ENCODE data around the gene ANKRD49. TPM values are rescaled to one million over a fixed set of nuclear protein-coding genes. Genes with fewer than 3 reads are reported as not detected.

The ANKRD49 gene
- polyA plus RNA-seq, 4 donors = 14.2 to 33.8 (median 26.7) TPM

DNA sequence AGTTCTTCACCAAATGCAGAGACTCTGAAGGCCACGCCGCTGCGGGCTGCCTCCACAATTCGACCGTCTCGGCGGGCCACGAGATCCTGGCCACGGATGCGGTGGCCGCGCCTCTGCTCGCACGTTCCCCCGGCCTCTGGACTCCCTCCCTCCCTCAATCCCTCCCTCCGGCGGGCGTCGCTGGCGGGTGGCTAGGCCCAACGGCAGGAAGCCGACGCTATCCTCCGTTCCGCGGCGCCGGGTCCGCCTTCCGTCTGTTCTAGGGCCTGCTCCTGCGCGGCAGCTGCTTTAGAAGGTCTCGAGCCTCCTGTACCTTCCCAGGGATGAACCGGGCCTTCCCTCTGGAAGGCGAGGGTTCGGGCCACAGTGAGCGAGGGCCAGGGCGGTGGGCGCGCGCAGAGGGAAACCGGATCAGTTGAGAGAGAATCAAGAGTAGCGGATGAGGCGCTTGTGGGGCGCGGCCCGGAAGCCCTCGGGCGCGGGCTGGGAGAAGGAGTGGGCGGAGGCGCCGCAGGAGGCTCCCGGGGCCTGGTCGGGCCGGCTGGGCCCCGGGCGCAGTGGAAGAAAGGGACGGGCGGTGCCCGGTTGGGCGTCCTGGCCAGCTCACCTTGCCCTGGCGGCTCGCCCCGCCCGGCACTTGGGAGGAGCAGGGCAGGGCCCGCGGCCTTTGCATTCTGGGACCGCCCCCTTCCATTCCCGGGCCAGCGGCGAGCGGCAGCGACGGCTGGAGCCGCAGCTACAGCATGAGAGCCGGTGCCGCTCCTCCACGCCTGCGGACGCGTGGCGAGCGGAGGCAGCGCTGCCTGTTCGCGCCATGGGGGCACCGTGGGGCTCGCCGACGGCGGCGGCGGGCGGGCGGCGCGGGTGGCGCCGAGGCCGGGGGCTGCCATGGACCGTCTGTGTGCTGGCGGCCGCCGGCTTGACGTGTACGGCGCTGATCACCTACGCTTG, 50.2 kb downstream of the ANKRD49 start, which contains the start of gene FUT4:
Gene FUT4 (plus strand): TSS at position 227 of the 951 bp plus-strand sequence. CDS start 213 bp downstream, at position 440.
- DNase-seq (peak; percentile 96 to 97), FAIRE-seq (no peak)
- Histone ChIP-seq H3K27ac (ENCODE audit: low read depth in 1 of 3, low read length in 2 of 3) (peak within 1 kb of the TSS; percentile 92 to 98 (median 98)), H3K4me3 (ENCODE audit: low read depth in 1 of 3, low read length in 3 of 3) (peak within 1 kb of the TSS; percentile 66 to 92 (median 79)), H3K27me3 (ENCODE audit: control insufficient read depth in 3 of 3, insufficient read depth in 3 of 3, low read length in 3 of 3) (no peaks in the 10 kb centered on the region), H3K36me3 (ENCODE audit: control insufficient read depth in 3 of 3, insufficient read depth in 2 of 3, low read depth in 1 of 3, low read length in 3 of 3) (peaks cover 0 to 8% (median 0%) of the 10 kb centered on the region in 3 donors), H3K4me1 (ENCODE audit: control insufficient read depth in 3 of 3, insufficient read depth in 2 of 3, low read depth in 1 of 3, low read length in 2 of 3) (peaks cover 2 to 24% (median 3%) of the 10 kb centered on the region in 3 donors), H3K9me3 (ENCODE audit: control insufficient read depth in 2 of 2, insufficient read depth in 1 of 2, low read depth in 1 of 2, low read length in 1 of 2) (no peaks in the 10 kb centered on the region)
- 0 to 1% (median 0%) methylated on average over 79 to 109 of the region's 109 CpGs for WGBS, 3 donors

DNA sequence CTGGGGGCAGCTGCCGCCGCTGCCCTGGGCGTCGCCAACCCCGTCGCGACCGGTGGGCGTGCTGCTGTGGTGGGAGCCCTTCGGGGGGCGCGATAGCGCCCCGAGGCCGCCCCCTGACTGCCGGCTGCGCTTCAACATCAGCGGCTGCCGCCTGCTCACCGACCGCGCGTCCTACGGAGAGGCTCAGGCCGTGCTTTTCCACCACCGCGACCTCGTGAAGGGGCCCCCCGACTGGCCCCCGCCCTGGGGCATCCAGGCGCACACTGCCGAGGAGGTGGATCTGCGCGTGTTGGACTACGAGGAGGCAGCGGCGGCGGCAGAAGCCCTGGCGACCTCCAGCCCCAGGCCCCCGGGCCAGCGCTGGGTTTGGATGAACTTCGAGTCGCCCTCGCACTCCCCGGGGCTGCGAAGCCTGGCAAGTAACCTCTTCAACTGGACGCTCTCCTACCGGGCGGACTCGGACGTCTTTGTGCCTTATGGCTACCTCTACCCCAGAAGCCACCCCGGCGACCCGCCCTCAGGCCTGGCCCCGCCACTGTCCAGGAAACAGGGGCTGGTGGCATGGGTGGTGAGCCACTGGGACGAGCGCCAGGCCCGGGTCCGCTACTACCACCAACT, 51.0 kb downstream of the ANKRD49 start:
- no peak for FAIRE-seq
- H3K4me3 ChIP-seq (ENCODE audit: low read depth in 1 of 3, low read length in 3 of 3) = peak overlapping the region; percentile 66 to 92 (median 79)
- H3K27me3 ChIP-seq (ENCODE audit: control insufficient read depth in 3 of 3, insufficient read depth in 3 of 3, low read length in 3 of 3) = no peaks in the 10 kb centered on the region
- H3K9me3 ChIP-seq (ENCODE audit: control insufficient read depth in 2 of 2, insufficient read depth in 1 of 2, low read depth in 1 of 2, low read length in 1 of 2) = no peaks in the 10 kb centered on the region
- DNase-seq = peak; percentile 32 to 73
- 4 to 14% (median 9%) methylated on average over 46 to 59 of the region's 59 CpGs for WGBS, 3 donors
- peaks cover 0 to 8% (median 0%) of the 10 kb centered on the region in 3 donors for H3K36me3 ChIP-seq (ENCODE audit: control insufficient read depth in 3 of 3, insufficient read depth in 2 of 3, low read depth in 1 of 3, low read length in 3 of 3)
- H3K4me1 ChIP-seq (ENCODE audit: control insufficient read depth in 3 of 3, insufficient read depth in 2 of 3, low read depth in 1 of 3, low read length in 2 of 3) = peaks cover 0 to 18% (median 2%) of the 10 kb centered on the region in 3 donors
- peak overlapping the region; percentile 92 to 98 (median 98) for H3K27ac ChIP-seq (ENCODE audit: low read depth in 1 of 3, low read length in 2 of 3)

DNA sequence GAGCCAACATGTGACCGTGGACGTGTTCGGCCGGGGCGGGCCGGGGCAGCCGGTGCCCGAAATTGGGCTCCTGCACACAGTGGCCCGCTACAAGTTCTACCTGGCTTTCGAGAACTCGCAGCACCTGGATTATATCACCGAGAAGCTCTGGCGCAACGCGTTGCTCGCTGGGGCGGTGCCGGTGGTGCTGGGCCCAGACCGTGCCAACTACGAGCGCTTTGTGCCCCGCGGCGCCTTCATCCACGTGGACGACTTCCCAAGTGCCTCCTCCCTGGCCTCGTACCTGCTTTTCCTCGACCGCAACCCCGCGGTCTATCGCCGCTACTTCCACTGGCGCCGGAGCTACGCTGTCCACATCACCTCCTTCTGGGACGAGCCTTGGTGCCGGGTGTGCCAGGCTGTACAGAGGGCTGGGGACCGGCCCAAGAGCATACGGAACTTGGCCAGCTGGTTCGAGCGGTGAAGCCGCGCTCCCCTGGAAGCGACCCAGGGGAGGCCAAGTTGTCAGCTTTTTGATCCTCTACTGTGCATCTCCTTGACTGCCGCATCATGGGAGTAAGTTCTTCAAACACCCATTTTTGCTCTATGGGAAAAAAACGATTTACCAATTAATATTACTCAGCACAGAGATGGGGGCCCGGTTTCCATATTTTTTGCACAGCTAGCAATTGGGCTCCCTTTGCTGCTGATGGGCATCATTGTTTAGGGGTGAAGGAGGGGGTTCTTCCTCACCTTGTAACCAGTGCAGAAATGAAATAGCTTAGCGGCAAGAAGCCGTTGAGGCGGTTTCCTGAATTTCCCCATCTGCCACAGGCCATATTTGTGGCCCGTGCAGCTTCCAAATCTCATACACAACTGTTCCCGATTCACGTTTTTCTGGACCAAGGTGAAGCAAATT, 51.7 kb downstream of the ANKRD49 start:
- Histone ChIP-seq H3K4me1 (ENCODE audit: control insufficient read depth in 3 of 3, insufficient read depth in 2 of 3, low read depth in 1 of 3, low read length in 2 of 3) (peaks cover 0 to 18% (median 3%) of the 10 kb centered on the region in 3 donors), H3K27ac (ENCODE audit: low read depth in 1 of 3, low read length in 2 of 3) (peak overlapping the region; percentile 92 to 98 (median 98)), H3K9me3 (ENCODE audit: control insufficient read depth in 2 of 2, insufficient read depth in 1 of 2, low read depth in 1 of 2, low read length in 1 of 2) (no peaks in the 10 kb centered on the region), H3K36me3 (ENCODE audit: control insufficient read depth in 3 of 3, insufficient read depth in 2 of 3, low read depth in 1 of 3, low read length in 3 of 3) (peaks cover 0 to 8% (median 0%) of the 10 kb centered on the region in 3 donors), H3K27me3 (ENCODE audit: control insufficient read depth in 3 of 3, insufficient read depth in 3 of 3, low read length in 3 of 3) (no peaks in the 10 kb centered on the region), H3K4me3 (ENCODE audit: low read depth in 1 of 3, low read length in 3 of 3) (peak overlapping the region; percentile 66 to 92 (median 79))
- 12 to 48% (median 30%) methylated on average over 48 to 54 of the region's 54 CpGs for WGBS, 3 donors
- no peak for FAIRE-seq
- peak; percentile 61 to 66 for DNase-seq

DNA sequence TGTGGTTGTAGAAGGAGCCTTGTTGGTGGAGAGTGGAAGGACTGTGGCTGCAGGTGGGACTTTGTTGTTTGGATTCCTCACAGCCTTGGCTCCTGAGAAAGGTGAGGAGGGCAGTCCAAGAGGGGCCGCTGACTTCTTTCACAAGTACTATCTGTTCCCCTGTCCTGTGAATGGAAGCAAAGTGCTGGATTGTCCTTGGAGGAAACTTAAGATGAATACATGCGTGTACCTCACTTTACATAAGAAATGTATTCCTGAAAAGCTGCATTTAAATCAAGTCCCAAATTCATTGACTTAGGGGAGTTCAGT, 52.3 kb downstream of the ANKRD49 start:
- no peaks in the 10 kb centered on the region for H3K9me3 ChIP-seq (ENCODE audit: control insufficient read depth in 2 of 2, insufficient read depth in 1 of 2, low read depth in 1 of 2, low read length in 1 of 2)
- H3K27me3 ChIP-seq (ENCODE audit: control insufficient read depth in 3 of 3, insufficient read depth in 3 of 3, low read length in 3 of 3) = no peaks in the 10 kb centered on the region
- H3K4me1 ChIP-seq (ENCODE audit: control insufficient read depth in 3 of 3, insufficient read depth in 2 of 3, low read depth in 1 of 3, low read length in 2 of 3) = peaks cover 0 to 17% (median 5%) of the 10 kb centered on the region in 3 donors
- H3K27ac ChIP-seq (ENCODE audit: low read depth in 1 of 3, low read length in 2 of 3) = peak overlapping the region; percentile 36 to 98 (median 92)
- FAIRE-seq = no peak
- DNase-seq = peak; percentile 35 to 44
- WGBS, 3 donors = 21 to 55% (median 38%) methylated on average over 2 of the region's 2 CpGs
- peak overlapping the region; percentile 66 to 92 (median 79) for H3K4me3 ChIP-seq (ENCODE audit: low read depth in 1 of 3, low read length in 3 of 3)
- H3K36me3 ChIP-seq (ENCODE audit: control insufficient read depth in 3 of 3, insufficient read depth in 2 of 3, low read depth in 1 of 3, low read length in 3 of 3) = peaks cover 0 to 8% (median 0%) of the 10 kb centered on the region in 3 donors

DNA sequence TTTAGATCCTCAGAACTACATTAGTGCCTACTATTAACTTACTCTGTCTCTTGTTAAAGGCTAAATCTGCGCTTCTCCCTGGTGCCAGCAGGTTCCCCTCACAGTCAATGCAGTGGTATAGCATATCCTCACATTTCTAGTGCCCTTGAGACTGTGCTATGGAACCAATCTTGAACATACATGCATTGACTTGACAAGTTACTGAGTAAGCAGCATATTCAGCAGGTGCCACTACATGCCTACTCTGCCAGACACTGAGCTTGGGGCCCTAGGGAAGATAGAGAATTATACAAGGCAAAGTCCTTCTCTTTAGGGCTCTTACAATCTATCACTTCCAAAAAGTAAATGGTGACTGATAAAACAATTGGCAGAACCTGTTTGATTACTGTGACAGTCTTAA, 53.1 kb downstream of the ANKRD49 start:
- Histone ChIP-seq H3K9me3 (ENCODE audit: control insufficient read depth in 2 of 2, insufficient read depth in 1 of 2, low read depth in 1 of 2, low read length in 1 of 2) (no peaks in the 10 kb centered on the region), H3K27me3 (ENCODE audit: control insufficient read depth in 3 of 3, insufficient read depth in 3 of 3, low read length in 3 of 3) (no peaks in the 10 kb centered on the region), H3K4me1 (ENCODE audit: control insufficient read depth in 3 of 3, insufficient read depth in 2 of 3, low read depth in 1 of 3, low read length in 2 of 3) (peaks cover 0 to 14% (median 5%) of the 10 kb centered on the region in 3 donors), H3K4me3 (ENCODE audit: low read depth in 1 of 3, low read length in 3 of 3) (peak overlapping the region in 2 of 3 donors; percentile 66 to 92), H3K27ac (ENCODE audit: low read depth in 1 of 3, low read length in 2 of 3) (peak overlapping the region; percentile 9 to 98 (median 43)), H3K36me3 (ENCODE audit: control insufficient read depth in 3 of 3, insufficient read depth in 2 of 3, low read depth in 1 of 3, low read length in 3 of 3) (peaks cover 0 to 12% (median 0%) of the 10 kb centered on the region in 3 donors)
- FAIRE-seq = no peak
- peak; percentile 89 to 97 for DNase-seq
- 12 to 71% (median 30%) methylated on average over 1 of the region's 1 CpG for WGBS, 3 donors

DNA sequence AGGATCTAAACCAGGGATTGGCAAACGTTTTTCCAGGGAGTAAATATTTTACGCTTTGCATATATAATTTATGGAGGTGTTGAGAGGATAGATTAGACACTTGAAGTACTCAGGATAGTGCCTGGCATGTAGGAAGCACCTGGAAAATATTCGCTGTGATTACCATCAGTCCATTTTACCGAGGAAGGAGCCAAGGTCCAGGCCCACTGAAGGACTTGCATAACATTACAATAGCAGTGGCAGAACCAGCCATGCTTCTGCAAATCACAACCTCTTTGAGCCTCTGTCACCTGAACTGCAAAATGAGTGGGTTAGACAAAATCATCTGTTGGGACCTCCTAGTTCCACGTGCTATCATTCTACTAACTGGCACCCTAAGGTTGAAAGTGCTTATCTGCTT, 55.4 kb downstream of the ANKRD49 start:
- Histone ChIP-seq H3K4me1 (ENCODE audit: control insufficient read depth in 3 of 3, insufficient read depth in 2 of 3, low read depth in 1 of 3, low read length in 2 of 3) (peaks cover 0 to 12% (median 2%) of the 10 kb centered on the region in 3 donors), H3K27ac (ENCODE audit: low read depth in 1 of 3, low read length in 2 of 3) (peak overlapping the region in 1 of 3 donors; percentile 60), H3K9me3 (ENCODE audit: control insufficient read depth in 2 of 2, insufficient read depth in 1 of 2, low read depth in 1 of 2, low read length in 1 of 2) (no peaks in the 10 kb centered on the region), H3K4me3 (ENCODE audit: low read depth in 1 of 3, low read length in 3 of 3) (peak overlapping the region in 2 of 3 donors; percentile 56 to 66), H3K27me3 (ENCODE audit: control insufficient read depth in 3 of 3, insufficient read depth in 3 of 3, low read length in 3 of 3) (no peaks in the 10 kb centered on the region), H3K36me3 (ENCODE audit: control insufficient read depth in 3 of 3, insufficient read depth in 2 of 3, low read depth in 1 of 3, low read length in 3 of 3) (peaks cover 0 to 14% (median 2%) of the 10 kb centered on the region in 3 donors)
- 19 to 53% (median 33%) methylated on average over 5 of the region's 5 CpGs for WGBS, 3 donors
- DNase-seq (peak; percentile 51 to 74), FAIRE-seq (no peak)
